ENCODE results near the gene PLRG1.

- TF ChIP-seq, protein P1, sequence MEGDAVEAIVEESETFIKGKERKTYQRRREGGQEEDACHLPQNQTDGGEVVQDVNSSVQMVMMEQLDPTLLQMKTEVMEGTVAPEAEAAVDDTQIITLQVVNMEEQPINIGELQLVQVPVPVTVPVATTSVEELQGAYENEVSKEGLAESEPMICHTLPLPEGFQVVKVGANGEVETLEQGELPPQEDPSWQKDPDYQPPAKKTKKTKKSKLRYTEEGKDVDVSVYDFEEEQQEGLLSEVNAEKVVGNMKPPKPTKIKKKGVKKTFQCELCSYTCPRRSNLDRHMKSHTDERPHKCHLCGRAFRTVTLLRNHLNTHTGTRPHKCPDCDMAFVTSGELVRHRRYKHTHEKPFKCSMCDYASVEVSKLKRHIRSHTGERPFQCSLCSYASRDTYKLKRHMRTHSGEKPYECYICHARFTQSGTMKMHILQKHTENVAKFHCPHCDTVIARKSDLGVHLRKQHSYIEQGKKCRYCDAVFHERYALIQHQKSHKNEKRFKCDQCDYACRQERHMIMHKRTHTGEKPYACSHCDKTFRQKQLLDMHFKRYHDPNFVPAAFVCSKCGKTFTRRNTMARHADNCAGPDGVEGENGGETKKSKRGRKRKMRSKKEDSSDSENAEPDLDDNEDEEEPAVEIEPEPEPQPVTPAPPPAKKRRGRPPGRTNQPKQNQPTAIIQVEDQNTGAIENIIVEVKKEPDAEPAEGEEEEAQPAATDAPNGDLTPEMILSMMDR (IDR thresholded peaks at IDR 0.05) = no peak
- no peak for TF ChIP-seq EP300 (IDR thresholded peaks at IDR 0.05)
- TF ChIP-seq POLR2A (IDR thresholded peaks at IDR 0.05) = no peak
These were observed 59.4 kb downstream of the PLRG1 start for GRCh38 chr4:154490583-154491340.
